OCI-LY3 (cell line): ENCODE measurements around the gene VPS13C.

Source experiments
- EZH2phosphoT487 ChIP-seq: fragments of 200-600 bp; shearing (Covaris generic); IDR thresholded peaks from 2 replicates; pipeline ENCODE4 v1.6.1; 2018; ENCODE audit warnings: antibody characterized with exemption, mixed run types, low read depth
- TF ChIP-seq, protein P1 (sequence below): fragments of 200-600, 300-600 bp; sonication (generic); IDR thresholded peaks from 2 replicates; pipeline ENCODE4 v1.5.1; 2014; ENCODE audit warnings: antibody characterized with exemption, low read length, low read depth

- TF ChIP-seq, protein P1, sequence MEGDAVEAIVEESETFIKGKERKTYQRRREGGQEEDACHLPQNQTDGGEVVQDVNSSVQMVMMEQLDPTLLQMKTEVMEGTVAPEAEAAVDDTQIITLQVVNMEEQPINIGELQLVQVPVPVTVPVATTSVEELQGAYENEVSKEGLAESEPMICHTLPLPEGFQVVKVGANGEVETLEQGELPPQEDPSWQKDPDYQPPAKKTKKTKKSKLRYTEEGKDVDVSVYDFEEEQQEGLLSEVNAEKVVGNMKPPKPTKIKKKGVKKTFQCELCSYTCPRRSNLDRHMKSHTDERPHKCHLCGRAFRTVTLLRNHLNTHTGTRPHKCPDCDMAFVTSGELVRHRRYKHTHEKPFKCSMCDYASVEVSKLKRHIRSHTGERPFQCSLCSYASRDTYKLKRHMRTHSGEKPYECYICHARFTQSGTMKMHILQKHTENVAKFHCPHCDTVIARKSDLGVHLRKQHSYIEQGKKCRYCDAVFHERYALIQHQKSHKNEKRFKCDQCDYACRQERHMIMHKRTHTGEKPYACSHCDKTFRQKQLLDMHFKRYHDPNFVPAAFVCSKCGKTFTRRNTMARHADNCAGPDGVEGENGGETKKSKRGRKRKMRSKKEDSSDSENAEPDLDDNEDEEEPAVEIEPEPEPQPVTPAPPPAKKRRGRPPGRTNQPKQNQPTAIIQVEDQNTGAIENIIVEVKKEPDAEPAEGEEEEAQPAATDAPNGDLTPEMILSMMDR = no peak
- TF ChIP-seq EZH2phosphoT487 = no peak
These were observed 168.1 kb downstream of the VPS13C start for GRCh38 chr15:61892140-61892539.
